Measurements from ENCODE around the gene PTPRT. TPM values are rescaled to one million over a fixed set of nuclear protein-coding genes. Genes with fewer than 3 reads are reported as not detected.

Gene PTPRT
- total and polyA plus RNA-seq, 2 experiments from 2014 or later = not detected

DNA sequence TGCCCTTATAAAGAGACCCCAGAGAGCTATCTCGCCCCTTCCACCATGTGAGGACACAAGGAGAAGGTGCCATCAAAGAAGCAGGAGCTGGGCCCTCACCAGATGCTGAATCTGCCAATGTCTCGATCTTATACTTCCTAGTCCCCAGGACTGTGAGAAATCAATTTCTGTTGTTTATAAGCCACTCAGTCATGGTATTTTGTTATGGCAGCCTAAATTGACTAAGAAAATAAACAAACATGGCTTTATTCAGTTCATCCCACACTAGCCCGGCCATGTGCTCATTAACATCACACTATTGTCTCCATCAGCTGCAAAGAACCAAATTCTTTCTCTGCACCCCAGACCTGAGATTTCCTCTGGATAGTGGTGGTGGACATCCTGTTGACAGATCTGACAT, 302.4 kb downstream of the PTPRT start (continued):
- TF ChIP-seq POLR2AphosphoS5 (IDR thresholded peaks at IDR 0.05; ENCODE audit: low read depth) (no peak), ZNF114 (CRISPR knock-in tag; IDR thresholded peaks at IDR 0.05) (no peak), NANOG (IDR thresholded peaks at IDR 0.05; ENCODE audit: borderline replicate concordance) (no peak)

DNA sequence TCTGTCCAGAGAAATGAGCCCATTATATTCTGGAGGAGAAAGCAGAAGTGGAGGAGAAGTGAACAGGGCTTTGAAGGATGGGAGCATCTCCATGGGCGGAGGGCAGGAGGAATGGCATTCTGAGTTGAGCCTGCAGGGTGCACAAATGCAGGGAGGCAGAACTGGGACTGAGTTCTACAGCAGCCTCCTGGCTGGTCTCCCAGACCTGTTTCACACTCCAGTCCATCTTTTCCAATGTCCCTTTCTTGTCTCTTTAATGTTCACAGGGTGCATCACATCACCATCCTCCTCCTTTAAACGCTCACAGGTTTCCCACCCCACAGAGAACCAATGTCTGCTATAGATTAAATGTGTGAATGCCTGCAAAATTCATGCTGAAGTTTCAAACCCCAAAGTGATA, 302.9 kb downstream of the PTPRT start:
- Mint-ChIP-seq H3K36me3 (ENCODE audit: low read depth) (peaks cover 14% of the 10 kb centered on the region), H3K4me1 (no peaks in the 10 kb centered on the region), H3K27ac (no peak overlapping the region), H3K27me3 (ENCODE audit: insufficient read depth, low read depth, poor library complexity) (peaks cover 1% of the 10 kb centered on the region), H3K4me3 (no peak overlapping the region), H3K9me3 (peaks cover 91% of the 10 kb centered on the region)
- H3F3A ChIP-seq (replicated peaks; ENCODE audit: low read depth) = no peaks in the 10 kb centered on the region
- no peak for ATAC-seq
- no peaks in the 10 kb centered on the region for H3K9me2 ChIP-seq (ENCODE audit: insufficient read depth)
- no peak overlapping the region for H2AFZ ChIP-seq
- no peak overlapping the region for H3K4me2 ChIP-seq
- no peaks in the 10 kb centered on the region for H3K4me1 ChIP-seq (ENCODE audit: insufficient read depth)
- no peak for DNase-seq (ENCODE audit: low spot score)
- no peaks in the 10 kb centered on the region for H3K79me2 ChIP-seq (replicated peaks; ENCODE audit: insufficient read depth)
- H3K27me3 ChIP-seq (ENCODE audit: insufficient read depth) = no peaks in the 10 kb centered on the region
- no peak for TF ChIP-seq JUNB (IDR thresholded peaks at IDR 0.05; ENCODE audit: unreplicated experiment)
- no peak for TF ChIP-seq NANOG (IDR thresholded peaks at IDR 0.05; ENCODE audit: borderline replicate concordance)
- TF ChIP-seq, protein P1, sequence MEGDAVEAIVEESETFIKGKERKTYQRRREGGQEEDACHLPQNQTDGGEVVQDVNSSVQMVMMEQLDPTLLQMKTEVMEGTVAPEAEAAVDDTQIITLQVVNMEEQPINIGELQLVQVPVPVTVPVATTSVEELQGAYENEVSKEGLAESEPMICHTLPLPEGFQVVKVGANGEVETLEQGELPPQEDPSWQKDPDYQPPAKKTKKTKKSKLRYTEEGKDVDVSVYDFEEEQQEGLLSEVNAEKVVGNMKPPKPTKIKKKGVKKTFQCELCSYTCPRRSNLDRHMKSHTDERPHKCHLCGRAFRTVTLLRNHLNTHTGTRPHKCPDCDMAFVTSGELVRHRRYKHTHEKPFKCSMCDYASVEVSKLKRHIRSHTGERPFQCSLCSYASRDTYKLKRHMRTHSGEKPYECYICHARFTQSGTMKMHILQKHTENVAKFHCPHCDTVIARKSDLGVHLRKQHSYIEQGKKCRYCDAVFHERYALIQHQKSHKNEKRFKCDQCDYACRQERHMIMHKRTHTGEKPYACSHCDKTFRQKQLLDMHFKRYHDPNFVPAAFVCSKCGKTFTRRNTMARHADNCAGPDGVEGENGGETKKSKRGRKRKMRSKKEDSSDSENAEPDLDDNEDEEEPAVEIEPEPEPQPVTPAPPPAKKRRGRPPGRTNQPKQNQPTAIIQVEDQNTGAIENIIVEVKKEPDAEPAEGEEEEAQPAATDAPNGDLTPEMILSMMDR (conservative IDR thresholded peaks at IDR 0.05; ENCODE audit: low read depth in 2 of 2) = no peak
- TF ChIP-seq ZNF114 (CRISPR knock-in tag; IDR thresholded peaks at IDR 0.05) = no peak
- no peak for TF ChIP-seq EZH2 (IDR thresholded peaks at IDR 0.05; ENCODE audit: low read depth, unreplicated experiment)
- TF ChIP-seq STAT1 (IDR thresholded peaks at IDR 0.05; ENCODE audit: unreplicated experiment) = no peak
- no peak for TF ChIP-seq CREB1 (CRISPR knock-in tag; IDR thresholded peaks at IDR 0.05; ENCODE audit: low read depth)
- TF ChIP-seq, protein P2, sequence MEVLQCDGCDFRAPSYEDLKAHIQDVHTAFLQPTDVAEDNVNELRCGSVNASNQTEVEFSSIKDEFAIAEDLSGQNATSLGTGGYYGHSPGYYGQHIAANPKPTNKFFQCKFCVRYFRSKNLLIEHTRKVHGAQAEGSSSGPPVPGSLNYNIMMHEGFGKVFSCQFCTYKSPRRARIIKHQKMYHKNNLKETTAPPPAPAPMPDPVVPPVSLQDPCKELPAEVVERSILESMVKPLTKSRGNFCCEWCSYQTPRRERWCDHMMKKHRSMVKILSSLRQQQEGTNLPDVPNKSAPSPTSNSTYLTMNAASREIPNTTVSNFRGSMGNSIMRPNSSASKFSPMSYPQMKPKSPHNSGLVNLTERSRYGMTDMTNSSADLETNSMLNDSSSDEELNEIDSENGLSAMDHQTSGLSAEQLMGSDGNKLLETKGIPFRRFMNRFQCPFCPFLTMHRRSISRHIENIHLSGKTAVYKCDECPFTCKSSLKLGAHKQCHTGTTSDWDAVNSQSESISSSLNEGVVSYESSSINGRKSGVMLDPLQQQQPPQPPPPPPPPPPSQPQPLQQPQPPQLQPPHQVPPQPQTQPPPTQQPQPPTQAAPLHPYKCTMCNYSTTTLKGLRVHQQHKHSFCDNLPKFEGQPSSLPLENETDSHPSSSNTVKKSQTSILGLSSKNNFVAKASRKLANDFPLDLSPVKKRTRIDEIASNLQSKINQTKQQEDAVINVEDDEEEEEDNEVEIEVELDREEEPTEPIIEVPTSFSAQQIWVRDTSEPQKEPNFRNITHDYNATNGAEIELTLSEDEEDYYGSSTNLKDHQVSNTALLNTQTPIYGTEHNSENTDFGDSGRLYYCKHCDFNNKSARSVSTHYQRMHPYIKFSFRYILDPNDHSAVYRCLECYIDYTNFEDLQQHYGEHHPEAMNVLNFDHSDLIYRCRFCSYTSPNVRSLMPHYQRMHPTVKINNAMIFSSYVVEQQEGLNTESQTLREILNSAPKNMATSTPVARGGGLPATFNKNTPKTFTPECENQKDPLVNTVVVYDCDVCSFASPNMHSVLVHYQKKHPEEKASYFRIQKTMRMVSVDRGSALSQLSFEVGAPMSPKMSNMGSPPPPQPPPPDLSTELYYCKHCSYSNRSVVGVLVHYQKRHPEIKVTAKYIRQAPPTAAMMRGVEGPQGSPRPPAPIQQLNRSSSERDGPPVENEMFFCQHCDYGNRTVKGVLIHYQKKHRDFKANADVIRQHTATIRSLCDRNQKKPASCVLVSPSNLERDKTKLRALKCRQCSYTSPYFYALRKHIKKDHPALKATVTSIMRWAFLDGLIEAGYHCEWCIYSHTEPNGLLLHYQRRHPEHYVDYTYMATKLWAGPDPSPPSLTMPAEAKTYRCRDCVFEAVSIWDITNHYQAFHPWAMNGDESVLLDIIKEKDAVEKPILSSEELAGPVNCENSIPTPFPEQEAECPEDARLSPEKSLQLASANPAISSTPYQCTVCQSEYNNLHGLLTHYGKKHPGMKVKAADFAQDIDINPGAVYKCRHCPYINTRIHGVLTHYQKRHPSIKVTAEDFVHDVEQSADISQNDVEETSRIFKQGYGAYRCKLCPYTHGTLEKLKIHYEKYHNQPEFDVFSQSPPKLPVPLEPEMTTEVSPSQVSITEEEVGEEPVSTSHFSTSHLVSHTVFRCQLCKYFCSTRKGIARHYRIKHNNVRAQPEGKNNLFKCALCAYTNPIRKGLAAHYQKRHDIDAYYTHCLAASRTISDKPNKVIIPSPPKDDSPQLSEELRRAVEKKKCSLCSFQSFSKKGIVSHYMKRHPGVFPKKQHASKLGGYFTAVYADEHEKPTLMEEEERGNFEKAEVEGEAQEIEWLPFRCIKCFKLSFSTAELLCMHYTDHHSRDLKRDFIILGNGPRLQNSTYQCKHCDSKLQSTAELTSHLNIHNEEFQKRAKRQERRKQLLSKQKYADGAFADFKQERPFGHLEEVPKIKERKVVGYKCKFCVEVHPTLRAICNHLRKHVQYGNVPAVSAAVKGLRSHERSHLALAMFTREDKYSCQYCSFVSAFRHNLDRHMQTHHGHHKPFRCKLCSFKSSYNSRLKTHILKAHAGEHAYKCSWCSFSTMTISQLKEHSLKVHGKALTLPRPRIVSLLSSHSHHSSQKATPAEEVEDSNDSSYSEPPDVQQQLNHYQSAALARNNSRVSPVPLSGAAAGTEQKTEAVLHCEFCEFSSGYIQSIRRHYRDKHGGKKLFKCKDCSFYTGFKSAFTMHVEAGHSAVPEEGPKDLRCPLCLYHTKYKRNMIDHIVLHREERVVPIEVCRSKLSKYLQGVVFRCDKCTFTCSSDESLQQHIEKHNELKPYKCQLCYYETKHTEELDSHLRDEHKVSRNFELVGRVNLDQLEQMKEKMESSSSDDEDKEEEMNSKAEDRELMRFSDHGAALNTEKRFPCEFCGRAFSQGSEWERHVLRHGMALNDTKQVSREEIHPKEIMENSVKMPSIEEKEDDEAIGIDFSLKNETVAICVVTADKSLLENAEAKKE (CRISPR knock-in tag; IDR thresholded peaks at IDR 0.05) = no peak
- H3K4me3 ChIP-seq = no peak overlapping the region
- H3K27ac ChIP-seq (ENCODE audit: low read depth) = no peak overlapping the region
- H3K36me3 ChIP-seq (ENCODE audit: insufficient read depth) = no peaks in the 10 kb centered on the region; the same call in 1 of the 2 replicates
- H4K20me1 ChIP-seq (replicated peaks; ENCODE audit: insufficient read depth) = no peaks in the 10 kb centered on the region
